H1 (cell line): ENCODE results near the gene PRKD1. TPM values are rescaled to one million over a fixed set of nuclear protein-coding genes. Genes with fewer than 3 reads are reported as not detected.
"Not testable (repeated sequence)": the region's sequence is repeated elsewhere in the genome, so short reads cannot be mapped to it uniquely, and the experiment has no call there.

Experiments used
- CTCF ChIA-PET: fragments of 300-600 bp; sonication (Branson Sonifier 250); formaldehyde crosslinking; loops from one replicate; lab custom pipeline; 2021; ENCODE audit not compliant: partially characterized antibody; lab: Charles Lee
- POLR2A ChIA-PET: fragments of 300-600 bp; sonication (Branson Sonifier 250); formaldehyde crosslinking; loops from one replicate; lab custom pipeline; 2021; ENCODE audit warnings: inconsistent platforms; ENCODE audit not compliant: partially characterized antibody; lab: Charles Lee
- DNase-seq, 2 experiments: peaks; one replicate each; pipeline versions ENCODE4 v3.0.0 to v3.0.0-alpha.2; 2010 to 2022; ENCODE audit warnings: low spot score in 2 of 2, low read depth in 1 of 2, mixed read lengths in 1 of 2
- FAIRE-seq: peaks from 2 replicates; lab custom pipeline; 2011; peaks lifted over from hg19 to GRCh38; lab: Jason Lieb, UNC
- H2AFZ ChIP-seq: 2 replicates; pipeline ENCODE4 v1.8.1; 2012; ENCODE audit warnings: low read length, inconsistent platforms
- H2AK5ac ChIP-seq: 2 replicates; pipeline ENCODE4 v1.6.1; 2013; ENCODE audit warnings: low read depth, low read length
- H2BK120ac ChIP-seq: replicated peaks from 2 replicates; pipeline ENCODE3; 2013; ENCODE audit warnings: low read depth, low read length, inconsistent platforms
- H2BK12ac ChIP-seq: 2 replicates; pipeline ENCODE4 v1.6.1; 2013; ENCODE audit warnings: low read depth, low read length
- H2BK15ac ChIP-seq: 2 replicates; pipeline ENCODE4 v1.6.1; 2013; ENCODE audit warnings: low read length
- H2BK20ac ChIP-seq: 2 replicates; pipeline ENCODE4 v1.6.1; 2013; ENCODE audit warnings: low read length
- H2BK5ac ChIP-seq: 2 replicates; pipeline ENCODE4 v1.6.1; 2013; ENCODE audit warnings: low read depth, low read length
- H3K14ac ChIP-seq: 2 replicates; pipeline ENCODE4 v1.6.1; 2013; ENCODE audit warnings: inconsistent platforms; ENCODE audit not compliant: insufficient read length
- H3K18ac ChIP-seq: 2 replicates; pipeline ENCODE4 v1.6.1; 2013; ENCODE audit warnings: low read length; ENCODE audit errors: extremely low read depth
- H3K23ac ChIP-seq: 2 replicates; pipeline ENCODE4 v1.6.1; 2013; ENCODE audit warnings: inconsistent platforms; ENCODE audit not compliant: insufficient read length
- H3K23me2 ChIP-seq: 2 replicates; pipeline ENCODE4 v1.6.1; 2013; ENCODE audit warnings: low read depth, low read length
- H3K27ac ChIP-seq: 2 replicates; pipeline ENCODE4 v1.6.1; 2011; ENCODE audit warnings: low read depth, low read length, inconsistent platforms
- H3K27me3 ChIP-seq, 4 experiments: replicated peaks in 1 of 4; 1 replicate in 1 of 4; 2 replicates in 3 of 4; pipeline versions ENCODE4 v1.6.1 to v1.8.1; 2011 to 2013; ENCODE audit warnings: low read length in 3 of 4, mild to moderate bottlenecking in 3 of 4, inconsistent platforms in 2 of 4, mixed read lengths in 2 of 4, moderate library complexity in 1 of 4; ENCODE audit not compliant: control insufficient read depth in 3 of 4, insufficient read depth in 3 of 4; ENCODE audit errors: extremely low read depth in 1 of 4
- H3K36me3 ChIP-seq, 4 experiments: 2 replicates each; pipeline versions ENCODE4 v1.6.1 to v1.8.1; 2011 to 2013; ENCODE audit warnings: mild to moderate bottlenecking in 4 of 4, low read length in 3 of 4, moderate library complexity in 2 of 4, control low read depth in 1 of 4, inconsistent platforms in 1 of 4; ENCODE audit not compliant: insufficient read depth in 4 of 4, control insufficient read depth in 2 of 4
- H3K4ac ChIP-seq: replicated peaks from 2 replicates; pipeline ENCODE3; 2013; ENCODE audit warnings: low read length, low read depth, mixed read lengths, inconsistent platforms; ENCODE audit not compliant: insufficient read length
- H3K4me1 ChIP-seq, 4 experiments: replicated peaks in 1 of 4; 1 replicate in 1 of 4; 2 replicates in 3 of 4; pipeline versions ENCODE4 v1.6.1 to v1.8.1; 2011 to 2013; ENCODE audit warnings: low read length in 3 of 4, inconsistent platforms in 2 of 4, mixed read lengths in 1 of 4; ENCODE audit not compliant: insufficient read depth in 4 of 4, control insufficient read depth in 3 of 4
- H3K4me2 ChIP-seq, 2 experiments: 2 replicates each; pipeline versions ENCODE4 v1.6.1 to v1.8.1; 2011 to 2013; ENCODE audit warnings: low read depth in 2 of 2, low read length in 2 of 2, control low read depth in 1 of 2, inconsistent platforms in 1 of 2, mild to moderate bottlenecking in 1 of 2; ENCODE audit not compliant: insufficient read depth in 1 of 2
- H3K4me3 ChIP-seq, 4 experiments: fragments of 200-600, 300-600 bp in 1 of 4; sonication (generic), shearing (Covaris generic), sonication (Bioruptor Twin) in 1 of 4; 2 replicates each; pipeline versions ENCODE4 v1.5.1 to v1.8.1; 2011 to 2016; ENCODE audit warnings: low read length in 4 of 4, low read depth in 3 of 4, control low read depth in 2 of 4, inconsistent platforms in 2 of 4, mild to moderate bottlenecking in 2 of 4, mixed read lengths in 1 of 4, moderate library complexity in 1 of 4; ENCODE audit not compliant: insufficient read depth in 2 of 4; ENCODE audit errors: extremely low read depth in 1 of 4
- H3K56ac ChIP-seq: replicated peaks from 2 replicates; pipeline ENCODE3; 2013; ENCODE audit warnings: low read depth, mild to moderate bottlenecking, mixed read lengths, low read length, inconsistent platforms; ENCODE audit not compliant: insufficient read length
- H3K79me1 ChIP-seq: 2 replicates; pipeline ENCODE4 v1.6.1; 2013; ENCODE audit warnings: low read depth, low read length, control low read depth
- H3K79me2 ChIP-seq, 2 experiments: 2 replicates each; pipeline versions ENCODE4 v1.6.1 to v1.8.1; 2012 to 2013; ENCODE audit warnings: low read length in 2 of 2, mild to moderate bottlenecking in 2 of 2, inconsistent platforms in 1 of 2; ENCODE audit not compliant: insufficient read depth in 2 of 2, control insufficient read depth in 1 of 2
- H3K9ac ChIP-seq, 4 experiments: replicated peaks in 1 of 4; 1 replicate in 1 of 4; 2 replicates in 3 of 4; pipeline versions ENCODE4 v1.6.1 to v1.8.1; 2011 to 2013; ENCODE audit warnings: low read depth in 3 of 4, low read length in 3 of 4, control low read depth in 2 of 4, mild to moderate bottlenecking in 2 of 4, moderate library complexity in 2 of 4, inconsistent platforms in 1 of 4; ENCODE audit errors: extremely low read depth in 1 of 4
- H3K9me3 ChIP-seq, 2 experiments: 2 replicates each; pipeline versions ENCODE4 v1.6.1 to v1.8.1; 2012 to 2013; ENCODE audit warnings: mild to moderate bottlenecking in 2 of 2, moderate library complexity in 2 of 2, control low read depth in 1 of 2, inconsistent platforms in 1 of 2, low read depth in 1 of 2, low read length in 1 of 2, mixed read lengths in 1 of 2; ENCODE audit not compliant: insufficient read depth in 2 of 2
- H4K20me1 ChIP-seq, 2 experiments: replicated peaks in 1 of 2; 2 replicates each; pipeline versions ENCODE3 to v1.8.1; 2011 to 2013; ENCODE audit warnings: inconsistent platforms in 2 of 2, low read length in 2 of 2, mild to moderate bottlenecking in 1 of 2; ENCODE audit not compliant: insufficient read depth in 2 of 2, control insufficient read depth in 1 of 2
- H4K5ac ChIP-seq: 2 replicates; pipeline ENCODE4 v1.6.1; 2013; ENCODE audit warnings: low read length, low read depth, mixed read lengths, inconsistent platforms; ENCODE audit not compliant: insufficient read length
- H4K8ac ChIP-seq: 2 replicates; pipeline ENCODE4 v1.8.0; 2013; ENCODE audit warnings: mild to moderate bottlenecking, moderate library complexity, low read length, inconsistent platforms; ENCODE audit not compliant: insufficient read depth; ENCODE audit errors: extremely low read depth
- H4K91ac ChIP-seq: replicated peaks from 2 replicates; pipeline ENCODE3; 2013; ENCODE audit warnings: low read length, mixed read lengths, inconsistent platforms; ENCODE audit not compliant: insufficient read length
- RXRA ChIP-seq: IDR thresholded peaks from 2 replicates; pipeline ENCODE4 v1.6.1; 2011; ENCODE audit warnings: low read depth, mild to moderate bottlenecking, low read length, moderate library complexity; ENCODE audit not compliant: insufficient read depth
- WGBS, 2 experiments: shearing (Covaris generic) in 1 of 2; methylation state at CpG; one replicate each; pipeline versions ENCODE4 v1.1.6 to v1.1.7; 2013 to 2015; ENCODE audit warnings: low lambda C conversion rate in 2 of 2, mixed read lengths in 2 of 2, inconsistent platforms in 1 of 2, low coverage in 1 of 2, missing lambda C conversion rate in 1 of 2; ENCODE audit not compliant: insufficient replicate concordance in 2 of 2, insufficient coverage in 1 of 2, insufficient read length in 1 of 2; ENCODE audit errors: extremely low coverage in 1 of 2, missing lambda C conversion rate in 1 of 2; 5-methylcytosine and 5-hydroxymethylcytosine counted together
- polyA plus RNA-seq, 7 experiments: library from polyadenylated mRNA; depleted of rRNA in 3 of 7; stranded (reverse) in 5 of 7; unstranded in 2 of 7; fragments of >200 nt in 5 of 7; fragments of 200-250 nt in 2 of 7; gene quantifications; 1 replicate in 5 of 7; 2 replicates in 1 of 7; 4 replicates in 1 of 7; pipeline versions ENCODE4 v1.2.1 to v1.2.3, GENCODE V29; 2011 to 2013; ENCODE audit warnings: missing spikeins in 2 of 7, mixed read lengths in 2 of 7
- total RNA-seq: library from RNA; stranded (reverse); fragmentation: NEBNext Ultra II Directional; extraction: Animal tissue kit (Norgen Biotek cat#: 25700); gene quantifications from 2 replicates; pipeline ENCODE4 v1.2.1, GENCODE V29; 2021

Gene PRKD1
- total and polyA plus RNA-seq, 2 of the 8 experiments (the other 6 are each of a cell fraction or from before 2014, with no cell fraction given) = 3.6 to 6.8 TPM

GRCh38 chr14:29734732-29735131, 192.9 kb downstream of the PRKD1 start (continued):
- no peak for TF ChIP-seq RXRA

GRCh38 chr14:29726560-29727331, 200.9 kb downstream of the PRKD1 start:
- CTCF ChIA-PET = not testable (repeated sequence)

More at GRCh38 chr14:29726560-29727331, 200.9 kb downstream of the PRKD1 start:
- H3K9ac ChIP-seq, H4K20me1 ChIP-seq, H3K14ac ChIP-seq, H3K36me3 ChIP-seq, H3K4me3 ChIP-seq, DNase-seq, H4K8ac ChIP-seq, H2BK15ac ChIP-seq, H2BK5ac ChIP-seq, H4K91ac ChIP-seq, H2BK120ac ChIP-seq, H3K4me1 ChIP-seq, H3K79me2 ChIP-seq, H3K4ac ChIP-seq, H2AK5ac ChIP-seq, H3K23me2 ChIP-seq, H3K27me3 ChIP-seq, H4K5ac ChIP-seq, H3K23ac ChIP-seq, H2AFZ ChIP-seq, H3K9me3 ChIP-seq, POLR2A ChIA-PET, H3K27ac ChIP-seq, H3K56ac ChIP-seq, H2BK20ac ChIP-seq, H2BK12ac ChIP-seq, H3K79me1 ChIP-seq, FAIRE-seq, H3K18ac ChIP-seq, H3K4me2 ChIP-seq: not testable (repeated sequence)
- WGBS, 2 experiments = 86% methylated on average over 4 of the region's 4 CpGs; no CpG with 5 or more reads in 1 of the 2 experiments
